HT-29 (cell line): Measurements from ENCODE around the gene FAM53B. TPM values are rescaled to one million over a fixed set of nuclear protein-coding genes. Genes with fewer than 3 reads are reported as not detected.

Experiments
- DNase-seq: peaks from one replicate; pipeline ENCODE4 v3.0.0-alpha.2; 2015; ENCODE audit warnings: low spot score
- total RNA-seq: library from RNA; depleted of rRNA; stranded (reverse); fragments of >200 nt; shearing (Covaris generic); gene quantifications from 2 replicates; pipeline ENCODE4 v1.2.3, GENCODE V29; 2014

The FAM53B gene
- total RNA-seq, 1 experiment from 2014 or later: 17.8 TPM

DNA sequence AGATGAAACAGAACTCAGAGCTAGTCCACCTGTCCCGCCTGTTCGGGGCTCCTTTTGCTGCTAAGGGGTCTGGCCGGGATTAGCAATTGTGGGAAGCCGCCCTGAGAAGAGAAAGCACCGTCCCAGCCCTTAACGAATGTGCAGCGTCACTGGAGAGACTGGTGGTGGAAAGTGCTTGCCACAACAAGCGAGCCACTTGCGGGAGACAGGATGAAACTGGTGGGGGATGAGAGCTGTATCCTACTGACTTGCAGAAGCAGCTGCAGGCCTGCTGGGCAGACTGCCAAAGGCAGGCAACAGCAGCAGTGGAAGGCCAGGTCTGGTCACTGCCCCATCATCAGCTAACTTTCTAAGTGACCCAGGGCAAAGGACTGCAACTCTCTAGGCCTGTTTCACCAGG lies 95.4 kb downstream of the FAM53B start:
- DNase-seq: peak; percentile 25

GRCh38 chr10:124648131-124648475 lies 96.1 kb downstream of the FAM53B start:
- DNase-seq: no peak

DNA sequence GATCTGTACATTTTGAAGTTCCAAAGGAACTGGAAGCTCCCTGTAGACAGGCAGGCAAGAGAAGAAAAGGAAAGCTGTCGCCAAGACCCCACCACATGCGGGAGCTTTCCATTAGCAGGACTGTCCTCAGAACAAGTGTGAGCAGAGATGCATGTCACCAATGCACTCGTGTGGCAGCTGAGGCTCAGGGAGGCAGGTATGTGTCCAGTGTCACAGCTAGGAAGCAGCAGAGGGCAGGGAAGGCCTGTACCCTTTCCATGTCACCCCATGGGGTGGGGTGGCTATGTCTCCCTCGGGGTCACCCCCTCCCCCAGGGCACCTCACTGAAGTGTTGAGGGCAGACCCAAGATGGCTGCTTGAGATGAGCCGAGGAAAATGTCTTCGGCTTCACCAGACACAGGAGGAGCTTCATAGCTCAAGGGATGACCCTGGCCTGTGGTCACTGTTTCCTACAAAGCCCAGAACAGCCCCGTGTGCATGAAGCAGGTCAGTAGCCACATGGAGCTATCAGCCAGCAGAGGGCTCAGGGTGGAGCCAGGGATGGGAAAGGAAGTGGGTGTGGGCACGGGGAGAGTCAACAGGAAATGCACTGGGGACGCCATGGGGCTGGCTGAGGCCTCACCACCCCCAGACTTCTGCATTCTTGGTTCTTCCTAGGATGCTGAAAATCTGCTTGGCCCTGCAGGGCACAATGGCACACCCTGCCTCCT lies 96.6 kb downstream of the FAM53B start:
- peak; percentile 45 for DNase-seq

- peak; percentile 62 for DNase-seq
Measured at GRCh38 chr10:124646483-124647352, 97.5 kb downstream of the FAM53B start.

- no peak for DNase-seq
Measured at GRCh38 chr10:124645467-124646095, 98.6 kb downstream of the FAM53B start.

- DNase-seq: no peak
Measured at GRCh38 chr10:124644771-124645415, 99.3 kb downstream of the FAM53B start.

GRCh38 chr10:124644236-124644635 lies 99.9 kb downstream of the FAM53B start:
- no peak for DNase-seq

GRCh38 chr10:124643330-124644009 lies 100.7 kb downstream of the FAM53B start:
- no peak for DNase-seq

DNA sequence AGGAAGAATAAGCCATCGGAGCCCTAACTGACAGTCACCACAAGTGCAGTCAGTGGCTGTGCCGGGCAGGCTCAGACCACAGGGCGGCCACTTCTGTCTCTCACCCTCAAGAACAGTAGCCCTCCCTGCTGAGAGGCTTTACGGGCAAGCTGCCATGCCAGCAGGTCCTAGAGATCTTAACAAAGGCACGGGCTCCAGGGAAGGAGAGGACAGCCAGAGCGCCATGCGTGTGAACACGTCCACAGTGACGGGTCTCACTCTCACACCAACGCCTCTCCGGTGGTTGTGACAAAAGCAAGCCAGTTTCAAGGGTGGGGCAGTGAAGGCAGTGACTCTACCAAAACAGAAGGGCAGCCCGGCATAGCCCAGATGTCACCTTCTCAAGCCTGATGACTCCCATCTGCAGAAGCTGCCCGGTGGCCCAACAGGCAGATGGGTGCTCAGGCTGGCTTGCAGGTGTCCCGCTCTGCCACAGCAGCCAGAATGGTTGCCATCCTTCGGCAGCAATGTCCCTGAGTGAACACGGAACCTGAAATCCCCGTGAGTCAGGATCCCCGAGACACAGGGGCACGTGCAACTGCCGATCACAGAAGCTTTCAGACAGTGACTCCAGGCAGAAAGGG lies 102.0 kb downstream of the FAM53B start:
- DNase-seq: no peak

DNA sequence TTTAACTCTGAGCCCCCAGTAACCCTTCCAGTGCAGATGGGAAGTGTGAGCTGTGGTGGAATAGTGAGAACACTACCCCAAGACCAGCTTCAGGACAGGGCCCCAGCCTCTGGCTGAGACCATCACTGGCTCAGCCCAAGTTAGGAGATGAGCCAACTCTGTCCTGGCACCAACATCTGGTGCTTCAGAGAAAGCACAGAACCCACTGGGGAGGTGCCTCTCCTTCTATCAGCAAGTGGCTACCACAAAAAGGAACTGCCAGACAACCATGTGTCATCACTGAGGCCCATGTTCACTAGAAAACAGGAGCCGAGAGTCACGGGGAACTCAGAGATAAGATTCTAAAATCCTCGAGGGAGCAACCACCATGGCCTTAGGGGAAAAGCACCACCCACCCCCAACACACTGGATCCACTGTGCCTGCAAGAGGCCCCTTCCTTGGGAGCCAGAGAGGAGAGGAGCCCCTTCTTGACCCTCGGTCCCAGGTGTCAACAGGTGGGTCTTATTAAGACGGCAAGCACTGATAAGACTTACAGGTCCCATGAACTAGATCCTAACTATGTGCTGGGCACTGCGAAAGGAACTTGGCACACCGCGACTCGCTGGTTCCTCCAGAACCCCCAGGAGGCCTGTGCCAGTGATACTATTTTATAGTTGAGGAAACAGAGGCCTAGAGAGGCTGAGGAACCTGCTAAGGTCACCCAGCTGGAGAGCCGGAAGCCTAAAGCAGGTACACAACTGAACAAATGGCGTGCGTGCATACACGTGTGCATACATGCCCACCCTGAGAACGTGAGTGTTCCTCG lies 102.7 kb downstream of the FAM53B start:
- no peak for DNase-seq

GRCh38 chr10:124640538-124641231 lies 103.5 kb downstream of the FAM53B start:
- no peak for DNase-seq

DNA sequence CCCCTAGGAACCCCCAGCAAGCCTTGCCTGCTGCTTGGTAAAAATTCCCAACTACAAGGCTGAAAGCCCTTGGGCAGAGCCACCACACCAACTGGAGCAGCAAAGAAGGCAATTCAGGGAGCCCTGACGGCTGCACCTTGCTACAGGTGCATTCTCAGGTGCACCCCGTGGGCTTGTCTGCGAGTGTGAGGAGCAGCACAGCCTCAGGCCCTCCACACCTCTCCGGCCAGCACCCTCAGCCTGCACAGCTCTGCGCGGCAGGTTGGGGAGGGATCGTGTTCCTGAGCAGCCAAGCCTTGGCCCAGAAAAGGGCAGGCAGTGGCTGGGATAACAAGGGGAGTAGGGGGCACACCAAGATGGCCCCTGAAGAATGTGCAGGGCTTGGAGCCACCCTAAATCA lies 104.1 kb downstream of the FAM53B start:
- DNase-seq: no peak

DNA sequence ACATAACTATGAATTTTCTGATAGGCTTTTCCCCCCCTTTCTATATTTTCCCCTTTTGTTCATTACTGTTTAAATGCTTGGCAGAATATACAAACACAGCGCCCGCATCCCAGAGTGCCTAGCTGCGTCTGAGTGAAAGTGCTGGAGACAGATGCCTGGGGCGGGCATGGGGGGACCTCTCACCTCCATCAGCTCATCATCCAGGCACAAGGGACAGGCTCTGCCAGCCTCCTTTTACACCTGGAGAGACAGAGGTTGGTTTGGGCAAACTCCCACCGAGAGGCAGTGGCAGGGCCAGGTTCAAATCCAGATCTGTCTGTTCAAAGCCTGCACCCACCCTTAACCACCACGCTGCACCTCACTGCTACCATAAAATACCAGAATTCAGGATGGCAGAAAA lies 104.5 kb downstream of the FAM53B start:
- DNase-seq: no peak

DNA sequence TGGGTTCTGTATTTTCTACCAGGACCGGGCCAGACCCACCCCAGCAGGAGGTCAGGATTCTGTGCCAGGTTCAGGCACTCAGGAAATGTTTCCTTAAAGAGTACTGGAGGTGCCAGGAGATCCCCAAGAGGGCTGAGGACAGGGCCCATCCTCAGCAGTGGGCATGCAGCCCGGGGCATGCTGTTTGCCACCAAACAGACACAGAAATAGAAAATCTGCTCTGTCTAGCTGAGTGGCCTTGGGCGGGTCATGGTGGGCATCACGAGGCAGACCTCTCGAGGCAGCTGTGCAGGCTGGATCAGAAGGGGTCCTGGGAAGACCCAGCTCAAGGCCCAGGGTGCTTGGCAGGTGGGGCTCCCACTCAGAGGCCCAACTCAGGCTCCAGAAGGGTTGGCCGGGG lies 105.0 kb downstream of the FAM53B start:
- no peak for DNase-seq

DNA sequence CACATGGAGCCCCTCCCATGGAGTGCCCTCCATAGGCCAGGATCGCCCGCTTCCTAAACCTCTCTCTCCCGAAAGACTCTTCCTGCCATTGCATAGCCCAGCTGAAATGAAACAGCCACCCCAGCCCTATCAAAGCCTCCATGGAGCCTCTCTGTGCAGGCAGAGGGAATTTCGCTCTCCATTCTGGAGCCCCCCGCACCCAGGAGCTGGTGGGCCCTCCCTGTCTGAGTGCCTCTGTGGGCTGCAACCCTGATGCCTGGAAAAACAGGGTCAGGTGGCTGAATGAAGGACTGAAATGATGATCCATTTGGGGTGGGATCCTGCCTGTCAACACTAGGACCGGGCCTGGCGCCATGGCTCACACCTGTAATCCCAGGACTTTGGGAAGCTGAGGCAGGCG lies 106.4 kb downstream of the FAM53B start:
- DNase-seq: no peak

DNA sequence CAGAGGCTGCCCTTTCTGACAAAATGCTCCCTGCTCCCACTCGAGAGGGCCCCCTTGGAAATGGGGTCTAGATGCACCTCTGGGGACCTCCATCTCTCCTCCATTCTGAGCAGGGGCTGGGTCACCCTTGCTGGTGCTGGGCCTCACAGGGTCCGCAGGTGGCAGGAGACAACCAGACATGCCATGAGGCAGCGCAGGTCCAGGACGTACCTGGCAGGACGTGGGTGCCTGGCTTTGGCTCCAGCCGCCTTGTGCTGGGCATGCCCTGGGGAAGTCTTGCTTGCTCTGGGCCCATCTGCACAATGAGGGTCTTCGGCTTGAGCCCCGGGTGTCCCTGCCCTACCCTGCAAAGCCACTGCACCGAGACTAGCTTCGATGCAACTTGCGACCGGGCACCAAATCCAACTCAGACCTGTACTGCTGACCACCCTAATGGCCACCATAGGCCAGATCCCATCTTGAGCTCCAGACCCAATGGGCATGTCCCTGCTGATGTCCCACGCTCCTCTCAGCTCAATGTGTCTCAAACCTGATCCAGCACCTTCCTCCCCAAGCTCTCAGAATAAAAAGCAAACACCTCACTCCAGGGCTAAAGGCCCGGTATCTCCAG lies 107.0 kb downstream of the FAM53B start:
- DNase-seq: no peak

DNA sequence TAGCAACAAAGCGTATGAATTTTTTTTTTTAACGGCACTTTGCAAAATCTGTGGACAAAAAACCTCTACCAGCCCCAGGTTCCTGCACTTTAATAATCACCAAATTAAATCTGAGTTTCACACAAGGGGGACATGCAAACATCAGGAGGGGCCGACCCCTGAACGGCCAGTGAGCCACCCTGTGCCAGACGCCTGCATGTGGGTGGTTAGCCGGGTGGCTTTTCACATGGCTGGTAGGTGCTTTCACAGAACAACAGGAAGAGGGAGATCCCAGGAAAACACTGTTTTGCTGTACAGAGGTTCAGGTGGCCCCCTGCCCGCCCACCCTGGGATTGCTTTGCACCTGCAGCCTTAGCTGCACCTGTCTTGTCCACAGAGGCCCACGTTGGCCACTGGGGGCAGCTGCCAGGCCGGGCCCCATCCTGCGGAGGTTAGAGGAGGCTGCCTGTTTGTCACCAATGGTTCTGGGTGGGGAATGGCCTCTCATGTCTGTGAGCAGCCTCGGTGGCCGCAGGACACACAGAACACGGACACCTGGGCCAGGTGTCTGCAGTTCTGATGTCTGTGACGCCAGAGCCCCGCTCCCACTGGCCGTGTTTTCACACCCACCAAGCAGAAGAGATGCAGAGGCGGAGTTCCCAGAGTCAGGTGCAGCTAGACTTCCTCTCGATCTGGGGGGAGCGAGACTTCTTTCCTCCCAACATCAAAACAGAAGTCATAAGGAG lies 107.7 kb downstream of the FAM53B start:
- DNase-seq: no peak

DNA sequence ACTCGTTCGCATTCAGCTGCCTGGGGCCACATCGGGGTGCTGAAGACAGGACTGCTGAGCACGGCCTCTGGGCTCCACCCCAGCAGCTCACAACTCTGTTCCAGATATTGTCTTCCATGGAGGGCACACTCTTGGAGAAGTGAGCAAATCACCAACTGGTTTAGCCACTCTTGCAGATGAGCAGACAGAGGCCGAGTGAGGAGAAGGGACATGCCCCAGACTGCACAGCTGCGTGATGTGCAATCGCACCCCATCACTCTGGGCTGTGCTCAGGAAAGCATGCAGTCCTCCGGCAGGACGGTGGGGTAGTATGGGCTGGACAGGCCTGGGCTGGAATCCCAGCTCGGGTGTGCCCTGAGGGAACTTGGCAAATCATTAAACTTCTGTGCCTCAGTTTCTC lies 111.6 kb downstream of the FAM53B start:
- DNase-seq: no peak
